ENCODE results near the gene RPTOR.

DNA sequence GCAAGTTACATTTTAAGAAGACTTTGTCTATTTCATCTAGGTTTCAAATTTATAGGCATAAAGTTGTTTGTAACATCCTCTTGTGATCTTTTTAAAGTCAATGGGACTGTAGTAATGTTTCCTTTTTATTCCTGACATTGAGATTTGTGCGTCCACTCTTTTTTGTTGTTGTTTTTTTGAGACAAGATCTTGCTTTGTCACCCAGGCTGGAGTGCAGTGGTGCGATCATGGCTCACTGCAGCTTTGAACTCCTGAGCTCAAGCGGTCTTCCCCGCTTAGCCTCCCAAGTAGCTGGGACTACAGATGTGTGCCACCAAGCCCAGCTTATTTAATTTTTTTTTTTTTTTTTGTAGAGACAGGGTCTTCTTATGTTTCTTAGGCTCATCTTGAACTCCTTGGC lies 29.9 kb downstream of the RPTOR start:
- TF ChIP-seq IKZF1 (conservative IDR thresholded peaks at IDR 0.05) (no peak), SP1 (IDR thresholded peaks at IDR 0.05; ENCODE audit: low read depth, low read length) (no peak), PAX8 (IDR thresholded peaks at IDR 0.05) (no peak), EZH2 (IDR thresholded peaks at IDR 0.05; ENCODE audit: borderline replicate concordance, control insufficient read depth, low read depth, low read length) (no peak), CHD1 (IDR thresholded peaks at IDR 0.05; ENCODE audit: low read depth, low read length) (no peak)
- TF ChIP-seq, protein P1, sequence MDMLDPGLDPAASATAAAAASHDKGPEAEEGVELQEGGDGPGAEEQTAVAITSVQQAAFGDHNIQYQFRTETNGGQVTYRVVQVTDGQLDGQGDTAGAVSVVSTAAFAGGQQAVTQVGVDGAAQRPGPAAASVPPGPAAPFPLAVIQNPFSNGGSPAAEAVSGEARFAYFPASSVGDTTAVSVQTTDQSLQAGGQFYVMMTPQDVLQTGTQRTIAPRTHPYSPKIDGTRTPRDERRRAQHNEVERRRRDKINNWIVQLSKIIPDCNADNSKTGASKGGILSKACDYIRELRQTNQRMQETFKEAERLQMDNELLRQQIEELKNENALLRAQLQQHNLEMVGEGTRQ (IDR thresholded peaks at IDR 0.05; ENCODE audit: borderline replicate concordance, low read depth, low read length): no peak
